Hepatocyte (in vitro differentiated cells): Measurements from ENCODE around the gene MTG2.

Experiments
- CTCF ChIP-seq: fragments of 200-600 bp; sonication (generic); IDR thresholded peaks from 2 replicates; pipeline ENCODE4 v1.5.1; 2016; ENCODE audit warnings: antibody characterized with exemption, mild to moderate bottlenecking; ENCODE audit not compliant: poor library complexity
- EZH2 ChIP-seq: fragments of 200-600 bp; sonication (generic); IDR thresholded peaks from 2 replicates; pipeline ENCODE4 v1.6.1; 2016; ENCODE audit warnings: antibody characterized with exemption, mild to moderate bottlenecking, borderline replicate concordance
- EZH2phosphoT487 ChIP-seq: fragments of 200-600 bp; sonication (generic); IDR thresholded peaks from one replicate; pipeline ENCODE4 v1.6.1; 2018; ENCODE audit warnings: antibody characterized with exemption, mild to moderate bottlenecking, low read depth, moderate library complexity; ENCODE audit not compliant: unreplicated experiment, severe bottlenecking

GRCh38 chr20:62198496-62198895 lies 15.7 kb downstream of the MTG2 start:
- TF ChIP-seq EZH2phosphoT487 (no peak), CTCF (no peak), EZH2 (no peak)
